NCI-H226 (cell line): Measurements from ENCODE around the gene PTCD2.
"Not testable (repeated sequence)": the region's sequence is repeated elsewhere in the genome, so short reads cannot be mapped to it uniquely, and the experiment has no call there.

Experiments
- DNase-seq: peaks from one replicate; pipeline ENCODE4 v3.0.0-alpha.2; 2015

The PTCD2 gene

DNA sequence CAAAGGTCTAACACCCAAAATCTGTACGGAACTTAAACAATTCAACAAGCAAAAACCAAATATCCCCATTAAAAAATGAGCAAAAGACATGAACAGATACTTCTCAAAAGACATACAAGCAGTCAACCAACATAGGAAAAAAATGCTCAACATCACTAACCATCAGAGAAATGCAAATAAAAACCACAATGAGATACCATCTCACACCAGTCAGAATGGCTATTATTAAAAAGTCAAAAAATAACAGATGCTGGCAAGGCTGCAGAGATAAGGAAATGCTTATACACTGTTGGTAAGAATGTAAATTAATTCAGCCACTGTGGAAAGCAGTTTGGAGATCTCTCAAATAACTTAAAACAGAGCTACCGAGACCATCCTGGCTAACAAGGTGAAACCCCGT, 22.0 kb upstream of the PTCD2 start:
- not testable (repeated sequence) for DNase-seq

DNA sequence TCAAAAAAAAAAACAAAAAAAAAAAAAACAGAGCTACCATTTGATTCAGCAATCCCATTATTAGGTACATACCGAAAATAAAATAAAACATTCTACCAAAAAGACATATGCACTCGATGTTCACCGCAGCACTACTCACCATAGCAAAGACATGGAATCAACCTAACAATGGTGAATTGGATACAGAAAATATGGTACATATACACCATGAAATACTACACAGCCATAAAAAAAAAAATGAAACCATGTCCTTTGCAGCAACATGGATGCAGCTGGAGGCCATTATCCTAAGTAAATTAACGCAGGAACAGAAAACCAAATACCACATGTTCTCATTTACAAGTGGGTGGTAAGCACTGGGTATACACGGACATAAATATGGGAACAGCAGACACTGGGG, 21.5 kb upstream of the PTCD2 start:
- no peak for DNase-seq

DNA sequence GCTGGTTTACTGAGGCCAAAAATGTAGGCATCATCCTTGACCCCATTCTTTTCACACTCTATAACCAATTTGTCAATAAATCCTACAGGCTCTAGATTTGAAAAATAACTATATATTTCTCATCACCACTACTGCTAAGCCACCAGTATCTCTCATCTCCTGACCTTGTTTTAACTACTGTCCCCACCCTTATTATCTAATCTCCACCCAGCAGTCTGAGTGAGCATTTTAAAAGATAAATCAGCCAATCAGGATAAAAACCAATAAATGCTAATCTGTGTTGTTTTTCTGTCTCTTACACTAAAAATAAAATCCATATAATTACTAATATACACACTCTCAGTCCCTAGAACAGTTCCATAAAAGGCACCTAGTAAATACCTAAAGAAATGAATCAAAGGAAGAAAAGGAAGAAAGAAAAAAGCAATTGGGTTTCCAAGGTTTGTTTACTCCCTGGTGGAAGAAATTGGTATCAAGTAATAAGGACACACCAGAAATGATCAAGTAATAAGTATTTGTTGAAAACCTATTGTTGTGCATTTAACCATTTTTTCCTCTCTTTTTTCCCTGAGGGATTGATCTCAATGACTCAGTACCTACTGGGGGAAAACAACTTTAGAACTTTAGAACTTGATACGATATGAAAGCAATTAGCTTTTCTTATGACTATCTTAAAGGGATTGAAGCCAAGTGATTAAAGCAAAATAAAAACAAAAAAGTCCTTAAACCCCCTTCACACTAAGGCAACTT, 19.4 kb upstream of the PTCD2 start:
- no peak for DNase-seq

DNA sequence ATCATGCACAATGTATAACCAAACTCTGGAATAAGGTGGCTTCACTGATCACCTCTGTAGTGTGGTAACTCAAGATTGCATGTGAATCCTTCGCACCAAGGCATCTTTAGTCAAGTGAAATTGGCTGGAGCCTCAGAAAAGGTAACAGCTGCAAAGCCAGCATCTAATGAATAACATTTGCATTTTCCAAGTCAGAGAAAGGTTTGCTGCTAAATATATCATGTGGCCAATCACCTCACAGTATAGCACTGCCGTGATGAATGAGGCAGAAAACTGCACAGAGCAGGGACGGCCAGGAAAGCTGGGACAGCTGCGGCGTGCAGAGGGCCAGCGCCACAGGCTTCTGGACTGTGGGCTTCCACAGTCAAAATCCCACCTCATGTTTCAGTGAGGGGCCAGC, 18.6 kb upstream of the PTCD2 start:
- DNase-seq: no peak

DNA sequence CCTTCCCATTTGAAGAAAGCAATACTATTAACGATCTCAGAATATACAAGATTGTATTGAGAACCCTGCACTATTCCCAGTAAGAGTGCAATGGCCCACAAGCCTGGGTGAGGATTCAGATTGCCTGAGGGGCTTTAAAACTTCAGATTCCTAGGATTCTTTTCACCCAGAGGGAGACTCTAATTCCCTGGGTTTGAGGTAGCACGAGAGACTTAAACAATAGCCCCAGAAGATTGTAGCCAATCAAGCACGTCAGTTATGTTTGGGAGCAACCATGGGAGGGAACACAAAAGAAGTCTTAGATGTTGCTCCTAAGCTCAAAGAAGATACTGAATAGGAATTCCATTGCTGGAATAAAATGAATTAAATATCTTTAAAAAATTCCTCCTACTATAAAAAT, 18.0 kb upstream of the PTCD2 start:
- no peak for DNase-seq

DNA sequence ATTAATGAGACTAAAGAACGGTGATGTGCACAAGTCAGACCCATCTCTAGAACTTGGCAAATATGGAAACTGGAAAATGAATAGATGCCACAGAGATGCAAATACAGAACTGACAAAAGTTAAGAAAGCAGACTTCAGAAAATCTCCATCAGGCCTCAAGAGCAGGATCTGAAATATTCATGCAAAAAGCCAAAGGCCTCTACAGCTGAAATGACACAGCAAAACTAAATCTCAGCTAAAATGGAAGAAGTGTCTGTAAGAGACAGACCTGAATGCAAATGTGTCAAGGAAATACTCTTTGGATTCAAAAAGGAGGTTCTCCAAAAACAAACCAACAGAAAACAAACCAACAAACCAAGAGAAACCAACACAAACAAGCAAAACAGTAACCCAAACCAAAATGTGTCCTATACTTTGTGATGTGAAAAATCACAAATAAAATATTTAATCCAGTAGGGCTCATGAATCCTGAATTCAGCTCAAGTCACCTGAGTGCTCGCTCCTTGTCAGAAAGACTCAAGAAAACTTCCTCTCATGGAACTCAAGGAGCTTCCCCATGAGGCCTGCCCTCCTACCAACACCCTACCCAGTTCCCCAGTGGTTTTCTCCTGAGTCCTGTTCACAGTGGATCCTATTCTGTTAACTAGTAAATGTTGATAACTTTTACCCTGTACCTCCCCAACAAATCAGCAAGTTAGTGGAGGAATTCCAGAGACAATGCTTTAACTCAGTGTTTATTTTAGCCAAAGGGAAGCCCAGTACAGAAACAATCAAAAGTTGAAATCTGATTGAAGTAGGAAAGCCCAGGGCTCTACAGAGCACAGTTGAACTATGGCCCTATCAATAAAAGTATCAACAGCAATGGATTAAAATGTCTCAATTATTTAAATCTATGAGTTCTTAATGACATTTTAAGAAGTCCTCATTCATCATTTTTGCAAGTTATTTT, 14.7 kb upstream of the PTCD2 start:
- no peak for DNase-seq

DNA sequence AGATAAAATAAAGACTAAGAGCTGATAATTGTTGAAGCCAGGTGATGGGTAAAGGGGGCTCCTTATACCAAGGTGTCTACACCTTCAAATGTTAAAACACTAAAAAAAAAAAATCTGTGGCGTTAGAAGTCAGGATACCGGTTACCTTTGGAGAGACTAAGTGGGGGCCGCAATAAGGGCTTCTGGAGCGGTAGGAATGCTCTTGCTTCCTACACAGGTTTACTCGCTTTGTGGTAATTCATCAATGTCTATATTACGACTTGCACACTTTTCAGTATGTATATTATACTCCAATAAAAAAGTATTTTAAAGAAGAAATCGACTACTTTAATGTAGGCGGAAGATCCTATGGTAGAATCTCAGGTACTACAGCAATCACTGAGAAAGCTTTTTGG, 12.6 kb upstream of the PTCD2 start:
- DNase-seq: no peak

DNA sequence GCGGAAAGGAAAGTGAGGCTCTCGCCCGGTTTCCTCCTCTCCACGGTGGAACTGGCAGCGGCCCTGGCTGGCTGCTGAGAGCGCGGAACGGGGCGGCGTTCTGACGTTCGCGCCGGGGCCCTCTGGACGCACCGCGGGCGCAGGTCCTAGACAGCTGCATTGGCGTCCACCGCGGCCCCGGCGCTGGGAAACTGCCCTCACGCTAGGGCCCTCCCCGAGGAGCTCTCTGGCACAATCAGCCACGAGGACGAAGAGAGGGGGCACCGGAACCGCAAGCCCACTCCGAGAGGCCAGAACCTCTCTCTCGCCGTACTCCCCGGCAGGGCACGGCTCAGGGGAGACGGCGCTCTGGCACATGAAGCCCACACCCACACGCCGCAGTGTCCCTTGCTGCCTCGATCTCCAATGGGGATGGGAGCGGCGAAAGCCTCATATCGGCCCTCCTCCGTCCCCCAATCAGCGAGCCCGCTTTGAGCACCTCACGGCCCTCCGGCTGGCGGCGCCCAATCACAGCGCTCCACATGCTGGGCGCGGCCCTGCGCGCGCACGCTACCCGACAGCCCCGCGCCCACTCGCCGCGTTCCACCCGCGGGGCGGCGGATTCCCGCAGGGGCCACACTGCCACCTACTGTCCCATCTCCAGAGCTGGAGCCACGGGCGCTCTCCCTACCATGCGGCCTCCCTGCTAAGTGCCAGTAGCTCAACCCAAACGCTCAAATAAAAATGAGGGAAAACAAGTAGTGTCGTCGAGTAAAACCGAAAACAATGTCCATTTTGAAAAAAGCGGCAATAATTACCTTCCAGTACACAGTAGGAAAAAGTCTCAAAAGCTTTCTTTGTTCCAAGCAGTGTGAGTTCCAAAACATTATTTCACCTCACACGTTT, 12.0 kb upstream of the PTCD2 start:
- peak; percentile 99 for DNase-seq

DNA sequence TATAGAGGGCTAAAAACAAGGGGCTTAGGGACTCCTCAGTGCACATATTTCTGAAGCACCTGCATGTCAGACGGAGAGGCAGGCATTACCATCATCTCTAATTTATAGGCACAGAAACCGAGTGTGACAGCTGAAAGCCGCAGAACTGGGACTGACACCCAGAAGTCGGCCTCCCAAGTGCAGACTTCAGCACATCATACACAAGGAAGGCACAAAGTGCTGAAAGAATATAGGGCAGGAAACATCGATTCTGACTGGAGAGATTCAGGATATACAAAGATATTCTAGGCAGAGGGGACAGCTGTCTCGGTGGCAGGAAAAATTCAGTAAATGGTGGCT, 11.4 kb upstream of the PTCD2 start:
- no peak for DNase-seq

DNA sequence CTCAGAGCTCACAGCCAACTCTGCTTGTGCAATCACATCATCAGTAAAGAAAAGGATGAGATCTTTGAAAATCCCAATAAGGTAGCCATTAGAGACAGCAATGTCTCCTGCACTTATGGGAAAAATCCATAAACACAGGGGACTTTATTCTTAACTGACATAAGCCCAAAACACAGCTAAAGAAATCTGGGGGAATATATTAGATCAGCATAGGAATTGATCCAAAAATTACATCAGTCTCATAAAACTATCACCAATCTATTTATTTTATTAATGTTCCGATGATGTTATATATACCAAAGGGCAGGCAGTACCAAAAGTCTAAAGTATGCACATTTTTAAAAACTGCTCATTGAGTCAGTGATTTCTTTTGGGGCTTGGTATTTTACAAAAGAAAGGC, 7.0 kb upstream of the PTCD2 start:
- no peak for DNase-seq

DNA sequence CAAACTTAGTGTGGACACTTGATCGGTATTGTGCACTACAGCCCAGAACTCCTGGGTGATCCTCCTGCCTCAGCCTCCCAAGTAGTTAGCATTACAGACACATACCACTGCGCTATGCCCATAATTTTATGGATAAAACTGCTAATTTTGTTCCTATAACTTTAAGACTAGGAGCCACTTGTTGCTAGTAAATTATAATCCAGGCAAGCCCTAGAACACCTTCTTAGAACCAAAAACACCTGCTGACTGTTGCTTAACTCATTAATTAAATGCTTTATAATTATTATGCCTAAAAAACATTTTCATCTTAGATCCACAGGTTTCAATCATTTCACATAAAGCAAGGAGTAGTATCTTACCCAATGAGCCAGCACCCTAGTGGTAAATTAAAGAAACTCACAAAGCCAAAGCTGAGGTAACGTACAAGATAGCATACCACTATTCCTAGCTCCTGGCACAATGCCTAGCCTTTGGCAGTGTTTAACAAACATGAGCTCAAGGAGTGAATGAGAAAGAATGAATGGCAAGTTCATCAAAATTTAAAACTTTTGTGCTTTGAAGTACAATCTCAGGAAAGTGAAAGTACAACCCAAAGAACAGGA, 5.5 kb upstream of the PTCD2 start:
- peak; percentile 88 for DNase-seq

DNA sequence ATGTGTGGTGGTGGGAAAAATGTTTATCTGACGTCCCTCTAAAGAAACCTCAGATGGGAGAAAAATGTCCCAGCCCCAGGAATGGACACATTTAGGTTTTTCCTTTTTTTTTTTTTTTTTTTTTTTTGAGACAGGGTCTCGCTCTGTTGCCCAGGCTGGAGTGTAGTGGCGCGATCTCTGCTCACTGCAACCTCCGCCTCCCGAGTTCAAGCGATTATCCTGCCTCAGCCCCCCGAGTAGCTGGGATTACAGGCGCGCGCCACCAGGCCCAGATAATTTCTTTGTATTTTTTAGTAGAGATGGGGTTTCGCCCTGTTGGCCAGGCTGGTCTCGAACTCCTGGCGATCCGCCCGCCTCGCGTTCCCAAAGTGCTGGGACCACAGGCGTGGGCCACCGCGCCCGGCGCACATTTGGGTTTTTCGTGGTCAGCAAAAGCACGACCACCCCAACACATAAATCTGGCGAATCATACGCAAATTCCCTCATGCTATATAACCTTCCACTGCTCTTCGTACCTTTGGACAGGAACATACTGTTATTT, 668 bp upstream of the PTCD2 start:
- DNase-seq: not testable (repeated sequence)

DNA sequence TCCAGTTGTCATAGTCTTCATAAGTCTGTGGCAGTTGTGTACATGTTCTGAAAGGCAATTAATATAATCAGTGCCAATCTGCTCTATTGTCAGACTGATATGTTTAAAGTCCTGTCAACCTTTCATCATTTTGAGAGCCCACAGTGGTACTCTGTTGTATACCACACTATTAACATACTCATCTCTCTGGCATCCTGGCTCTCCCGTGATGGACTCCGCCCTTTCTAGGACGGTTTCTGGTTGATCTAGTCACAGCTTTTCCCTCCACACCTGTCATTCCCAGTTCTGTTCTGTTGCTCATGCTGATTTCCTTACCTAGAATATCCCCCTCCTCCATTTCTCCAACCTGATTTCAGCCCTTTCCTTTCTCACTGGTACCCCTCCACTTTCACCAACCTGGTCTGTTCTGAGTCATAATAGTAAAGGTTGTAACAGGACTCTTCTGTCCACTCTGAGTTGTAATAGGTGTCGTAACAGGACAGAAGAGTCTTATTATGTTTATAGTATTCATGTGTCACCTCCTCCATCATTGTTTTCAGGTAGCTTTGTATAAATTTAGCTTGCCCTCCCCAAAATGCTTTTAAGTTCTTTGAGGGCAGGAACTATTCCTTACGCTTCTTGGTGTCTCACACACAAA, 4.1 kb downstream of the PTCD2 start:
- DNase-seq: peak; percentile 77

DNA sequence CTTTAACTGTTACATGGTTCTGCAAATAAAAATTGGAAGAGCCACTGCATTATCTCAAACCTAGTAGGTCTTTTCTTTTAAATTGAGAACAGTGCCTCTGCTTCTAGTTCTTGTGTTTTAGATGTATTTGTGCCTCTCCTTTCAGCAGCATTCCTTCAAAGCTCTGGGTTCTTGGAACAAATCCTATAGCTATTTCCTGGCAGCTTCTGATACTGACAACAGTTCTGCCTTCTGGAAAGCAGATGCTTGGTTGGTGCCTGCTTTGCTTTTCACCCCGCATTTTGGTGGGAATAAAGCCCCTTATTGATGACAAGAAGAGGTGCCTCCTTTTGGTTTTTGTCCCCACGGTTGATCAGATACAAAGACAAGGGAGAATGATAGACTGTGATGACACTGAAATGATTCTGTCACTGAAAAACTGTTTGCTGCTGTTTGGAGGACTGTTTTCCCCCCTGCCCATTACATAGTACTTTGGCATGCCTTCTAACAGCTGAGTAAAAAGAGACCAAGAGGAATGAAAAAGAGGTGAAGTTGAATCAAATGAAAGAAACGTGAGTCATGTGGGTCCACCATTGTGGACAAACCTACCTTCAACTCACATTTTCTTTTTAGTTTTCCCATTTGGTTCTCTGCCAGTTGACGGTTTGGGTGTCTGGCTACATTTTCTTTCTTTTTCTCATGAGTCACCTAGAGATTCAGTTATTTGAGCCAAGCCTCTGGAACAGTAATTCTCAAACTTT, 5.6 kb downstream of the PTCD2 start:
- DNase-seq: peak; percentile 64

DNA sequence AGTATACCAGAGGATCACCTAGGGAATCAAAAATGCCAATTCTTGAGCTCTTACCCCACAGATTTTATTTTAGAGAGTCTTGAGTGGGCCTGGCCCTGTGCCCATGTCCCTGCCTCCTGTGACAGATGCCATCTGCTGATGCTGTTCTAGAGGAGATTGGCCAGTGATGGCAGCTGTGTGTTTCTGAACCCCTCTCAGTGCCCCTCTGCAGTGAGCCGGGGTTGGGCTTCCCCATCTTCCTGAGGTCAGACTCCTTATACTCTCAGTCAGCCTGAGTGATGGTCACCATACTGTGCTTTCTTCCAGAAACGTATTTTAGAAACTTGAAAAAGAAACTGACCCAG, 6.1 kb downstream of the PTCD2 start:
- no peak for DNase-seq

DNA sequence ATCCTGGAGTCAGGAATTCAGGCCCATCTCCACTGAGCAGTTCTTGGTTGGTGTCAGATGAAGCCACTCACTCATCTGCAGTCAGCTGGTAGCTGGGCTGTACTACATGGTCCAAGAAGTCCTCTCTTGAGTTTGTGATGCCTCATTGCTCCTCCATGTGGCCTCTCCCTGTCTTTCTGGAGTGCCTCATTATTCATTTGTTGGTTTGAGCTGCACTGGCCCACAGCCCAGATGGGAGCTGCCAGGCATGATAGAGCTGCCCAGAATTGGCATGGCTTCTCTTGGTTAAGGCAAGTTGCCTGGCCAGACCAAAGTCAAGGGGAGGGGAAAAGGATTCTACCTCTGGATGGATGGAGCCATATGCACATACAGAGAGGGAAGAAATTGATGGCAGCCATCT, 8.0 kb downstream of the PTCD2 start:
- DNase-seq: peak; percentile 93

DNA sequence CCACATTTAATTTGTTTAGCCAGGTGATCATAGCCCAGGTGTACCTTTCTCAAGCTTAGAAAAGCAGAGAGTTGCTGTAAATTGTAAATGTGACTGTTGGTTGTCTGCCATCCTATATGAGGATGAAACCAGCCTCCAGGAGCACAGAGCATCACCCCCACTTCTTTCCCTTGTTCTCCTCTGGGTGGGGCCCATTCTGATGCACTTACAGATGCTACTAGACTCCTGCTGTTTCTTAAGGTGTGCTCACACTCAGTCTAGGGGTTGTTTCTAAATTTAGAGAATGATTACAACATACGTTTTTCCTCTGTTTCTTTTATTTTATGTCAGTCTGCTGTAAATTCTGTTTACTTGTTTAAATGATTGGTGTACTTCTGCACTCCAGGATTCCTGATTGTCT, 10.5 kb downstream of the PTCD2 start:
- no peak for DNase-seq

DNA sequence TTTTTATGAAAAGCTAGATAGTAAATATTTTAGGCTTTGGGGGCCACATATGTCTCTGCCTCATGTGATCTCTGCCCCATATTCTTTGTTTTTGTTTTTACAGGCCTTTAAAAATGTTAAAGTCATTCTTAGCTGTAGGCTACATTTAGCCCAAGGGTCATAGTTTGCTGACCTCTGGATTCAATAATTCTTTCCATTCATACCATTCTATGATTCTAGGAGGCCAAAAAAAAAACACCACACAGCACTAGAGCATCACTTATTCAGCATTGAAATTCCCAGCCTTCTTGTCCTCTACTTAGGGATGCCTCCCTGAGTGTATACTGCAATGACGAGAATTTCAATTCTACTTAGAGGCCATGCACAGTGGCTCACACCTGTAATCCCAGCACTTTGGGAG, 17.0 kb downstream of the PTCD2 start:
- DNase-seq: no peak

DNA sequence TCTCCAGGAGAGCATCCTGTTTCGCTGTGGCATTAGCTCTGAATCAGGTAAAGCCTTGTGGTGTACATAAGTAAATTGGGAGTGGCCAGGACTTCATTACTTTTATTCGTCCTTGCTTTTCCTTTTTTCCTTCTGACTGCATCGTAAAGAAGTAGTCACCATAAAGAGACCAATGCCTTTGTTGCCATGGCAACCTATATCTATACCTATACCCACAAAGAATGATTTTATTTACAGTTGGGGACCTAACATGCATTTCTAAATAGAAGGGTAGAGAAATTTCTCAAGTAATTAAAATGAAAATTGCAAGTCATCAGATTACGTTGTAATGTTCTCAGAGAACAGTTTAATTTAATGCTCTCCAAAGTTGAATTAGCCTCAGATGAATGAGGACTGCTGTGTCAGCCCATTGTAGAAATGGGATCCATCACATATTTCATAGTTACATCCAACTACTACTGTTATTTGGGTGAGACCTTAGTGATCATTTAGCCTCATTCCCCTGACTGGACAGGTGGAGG, 18.6 kb downstream of the PTCD2 start:
- DNase-seq: no peak

DNA sequence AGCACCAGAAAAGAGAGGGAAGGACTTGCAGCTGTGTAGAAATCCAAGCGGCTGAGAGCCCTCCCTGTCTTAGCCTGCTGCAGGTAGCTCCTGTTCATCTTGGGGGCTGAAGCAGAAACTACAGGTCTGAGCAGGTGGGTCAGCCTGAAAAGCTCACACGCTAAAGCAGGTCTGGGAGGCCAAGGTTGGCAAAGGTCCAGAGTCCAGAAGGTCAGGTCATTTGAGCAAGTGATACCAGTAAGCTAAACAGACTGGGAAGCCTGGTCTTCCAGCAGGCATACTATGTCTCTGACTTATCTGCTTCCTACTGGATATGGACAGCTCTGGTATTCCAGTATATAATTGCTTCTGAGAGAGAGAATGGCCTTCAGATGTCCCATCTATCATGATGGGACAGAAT, 26.2 kb downstream of the PTCD2 start:
- DNase-seq: no peak

DNA sequence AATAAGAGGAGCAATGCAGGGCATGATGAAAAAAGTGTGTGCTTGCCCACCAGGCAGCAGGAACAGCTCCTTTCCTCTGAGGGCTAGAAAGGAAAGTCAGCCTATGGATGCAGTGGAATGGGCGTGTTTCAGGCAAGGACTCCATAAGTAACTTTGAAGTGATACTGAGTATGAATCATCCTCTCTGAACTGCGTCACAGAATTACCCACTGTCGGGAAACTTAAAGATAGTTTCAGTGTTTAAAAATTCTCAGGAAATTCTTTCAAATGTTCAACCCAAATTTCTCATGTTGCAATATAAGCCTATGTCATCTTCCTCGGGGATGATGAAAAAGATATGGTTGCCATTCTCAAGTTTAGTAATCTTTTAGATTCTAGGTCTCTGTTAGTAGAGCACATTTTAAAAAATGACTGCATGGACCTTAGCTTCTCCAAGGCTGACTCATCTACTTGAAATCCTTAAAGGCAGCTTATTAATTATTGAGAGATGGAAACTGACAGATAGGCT, 27.7 kb downstream of the PTCD2 start:
- peak; percentile 95 for DNase-seq
